Left lobe of liver (tissue), 2 donors: ENCODE measurements around the gene GOLGA6L26. TPM values are rescaled to one million over a fixed set of nuclear protein-coding genes. Genes with fewer than 3 reads are reported as not detected.
"Not testable (repeated sequence)": the region's sequence is repeated elsewhere in the genome, so short reads cannot be mapped to it uniquely, and the experiment has no call there.

Source experiments
- ATAC-seq: fragments of 200-7000 bp; cut with Tn5 transposase; one replicate; pipeline ENCODE4 v1.9.1; 2020; ENCODE audit warnings: mild to moderate bottlenecking, moderate library complexity
- DNase-seq: peaks from one replicate; pipeline ENCODE4 v3.0.0-alpha.2; 2020; ENCODE audit warnings: low spot score
- total RNA-seq: library from RNA; stranded (reverse); gene quantifications from one replicate; pipeline ENCODE4 v1.2.1, GENCODE V29; 2021
- donor health status: DM: no; HTN: no; CAD: no; lungs with moderate emphysema.
- donor health status: DM: no; HTN: yes; CAD: no.

Gene GOLGA6L26, protein sequence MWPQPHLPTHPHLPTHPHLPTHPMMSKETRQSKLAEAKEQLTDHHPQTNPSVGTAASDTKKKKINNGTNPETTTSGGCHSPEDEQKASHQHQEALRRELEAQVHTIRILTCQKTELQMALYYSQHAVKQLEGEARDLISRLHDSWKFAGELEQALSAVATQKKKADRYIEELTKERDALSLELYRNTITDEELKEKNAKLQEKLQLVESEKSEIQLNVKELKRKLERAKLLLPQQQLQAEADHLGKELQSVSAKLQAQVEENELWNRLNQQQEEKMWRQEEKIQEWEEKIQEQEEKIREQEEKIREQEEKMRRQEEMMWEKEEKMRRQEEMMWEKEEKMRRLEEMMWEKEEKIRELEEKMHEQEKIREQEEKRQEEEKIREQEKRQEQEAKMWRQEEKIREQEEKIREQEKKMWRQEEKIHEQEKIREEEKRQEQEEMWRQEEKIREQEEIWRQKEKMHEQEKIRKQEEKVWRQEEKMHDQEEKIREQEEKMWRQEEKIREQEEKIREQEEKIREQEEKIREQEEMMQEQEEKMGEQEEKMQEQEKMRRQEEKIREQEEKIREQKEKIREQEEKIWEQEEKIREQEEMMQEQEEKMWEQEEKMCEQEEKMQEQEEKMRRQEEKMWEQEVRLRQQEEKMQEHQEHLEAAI
- not detected for total RNA-seq

DNA sequence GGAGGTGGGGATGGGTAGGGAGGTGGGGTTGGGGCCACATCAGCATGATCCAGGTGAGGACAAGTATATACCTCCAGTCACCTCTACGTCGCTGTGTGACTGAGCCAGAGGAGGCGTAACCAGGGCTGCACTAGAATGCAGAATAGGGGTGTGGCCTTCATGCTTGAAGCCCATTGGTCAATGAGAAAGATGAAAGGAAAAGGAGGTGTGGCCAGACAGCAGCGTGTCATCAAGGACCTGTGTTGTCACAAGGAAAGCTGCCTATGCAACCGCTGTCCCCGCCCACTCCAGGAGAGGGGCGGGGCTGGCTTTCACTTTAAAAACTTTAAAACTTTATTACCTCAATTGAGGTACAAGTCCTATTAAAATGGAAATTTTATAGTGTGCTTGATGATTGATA lies at the start of gene GOLGA6L26:
GOLGA6L26 (minus strand) TSS at position 101 of the 400 bp plus-strand sequence; CDS start at position 40, 61 bp downstream.
- not testable (repeated sequence) for DNase-seq, ATAC-seq

DNA sequence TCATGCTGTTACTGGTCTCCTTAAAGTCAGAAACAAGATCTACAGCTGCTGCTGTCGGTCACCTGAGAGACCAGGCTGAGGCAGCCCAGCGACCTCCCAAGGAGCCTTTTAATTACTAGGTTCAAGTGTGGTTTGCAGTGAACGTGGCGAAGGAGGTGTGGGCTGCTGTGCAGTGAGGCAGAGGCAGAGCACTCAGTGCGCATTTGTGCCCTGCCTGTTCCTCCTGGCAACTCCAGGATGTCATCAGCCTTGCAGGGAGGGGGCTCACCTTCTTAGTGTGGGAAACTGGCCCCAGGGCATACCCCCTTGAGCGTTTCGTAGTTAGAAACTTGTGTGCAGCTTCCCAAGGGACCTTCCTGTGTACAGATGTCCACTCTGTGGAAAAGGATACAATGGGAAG lies 47.2 kb upstream of the GOLGA6L26 start:
- not testable (repeated sequence) for DNase-seq, ATAC-seq

DNA sequence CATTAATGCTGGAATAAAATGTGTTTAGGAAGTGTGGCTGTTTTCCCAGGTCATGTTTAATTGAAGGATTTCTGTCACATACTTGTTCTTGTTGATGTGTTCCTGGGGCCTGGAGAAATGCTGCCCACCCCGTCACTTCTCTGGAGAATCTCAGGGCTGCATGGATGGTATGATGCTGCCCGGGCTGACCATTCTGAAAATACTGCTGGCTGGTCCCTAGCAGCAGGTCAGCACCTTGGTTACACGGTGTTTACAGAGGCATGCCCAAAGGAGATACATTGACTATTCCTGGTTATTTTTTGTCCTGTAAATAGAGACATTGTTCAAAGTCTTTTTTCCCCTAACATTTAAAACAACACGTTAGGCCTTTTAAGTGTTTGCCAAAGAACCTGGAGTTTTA lies 46.7 kb upstream of the GOLGA6L26 start:
- ATAC-seq, DNase-seq: not testable (repeated sequence)

DNA sequence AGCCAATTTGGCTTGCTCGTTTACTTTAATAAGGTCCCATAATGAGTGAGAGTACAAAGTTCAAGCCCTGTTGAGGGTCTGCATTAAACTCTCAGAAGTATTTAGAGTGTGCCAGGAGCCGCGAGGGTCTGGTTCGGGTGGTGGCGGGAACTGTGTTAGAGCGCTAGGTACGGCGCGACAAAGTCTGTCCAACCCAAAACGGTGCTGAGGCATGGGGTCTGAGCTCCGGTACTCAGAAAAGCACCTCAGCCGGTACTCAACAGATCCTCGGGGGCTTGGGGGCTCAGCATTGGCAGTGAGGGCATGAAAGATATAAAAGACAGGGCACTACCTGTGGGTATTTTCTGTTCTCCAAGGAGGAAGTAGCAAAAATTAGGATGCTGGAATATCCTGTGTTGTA lies 45.0 kb upstream of the GOLGA6L26 start:
- not testable (repeated sequence) for ATAC-seq

DNA sequence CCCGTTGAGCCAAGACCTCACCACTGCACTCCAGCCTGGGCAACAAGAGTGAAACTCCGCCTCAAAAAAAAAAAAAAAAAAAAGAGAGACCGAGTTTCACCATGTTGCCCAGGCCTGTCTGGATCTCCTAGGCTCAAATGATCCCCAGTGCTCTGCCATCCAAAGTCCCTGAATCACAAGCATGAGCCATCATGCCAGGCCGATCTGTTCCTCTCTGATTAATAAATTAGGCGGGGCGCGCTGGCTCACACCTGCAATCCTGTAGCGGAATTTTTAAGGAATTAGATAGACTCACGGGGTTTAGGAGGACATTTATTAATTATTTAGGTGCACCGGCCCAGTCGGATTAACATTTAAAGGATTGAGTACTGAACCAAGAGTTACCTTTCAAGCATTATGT lies 40.2 kb upstream of the GOLGA6L26 start:
- not testable (repeated sequence) for DNase-seq, ATAC-seq

More for the DNA sequence above, 45.0 kb upstream of the GOLGA6L26 start:
- not testable (repeated sequence) for DNase-seq

DNA sequence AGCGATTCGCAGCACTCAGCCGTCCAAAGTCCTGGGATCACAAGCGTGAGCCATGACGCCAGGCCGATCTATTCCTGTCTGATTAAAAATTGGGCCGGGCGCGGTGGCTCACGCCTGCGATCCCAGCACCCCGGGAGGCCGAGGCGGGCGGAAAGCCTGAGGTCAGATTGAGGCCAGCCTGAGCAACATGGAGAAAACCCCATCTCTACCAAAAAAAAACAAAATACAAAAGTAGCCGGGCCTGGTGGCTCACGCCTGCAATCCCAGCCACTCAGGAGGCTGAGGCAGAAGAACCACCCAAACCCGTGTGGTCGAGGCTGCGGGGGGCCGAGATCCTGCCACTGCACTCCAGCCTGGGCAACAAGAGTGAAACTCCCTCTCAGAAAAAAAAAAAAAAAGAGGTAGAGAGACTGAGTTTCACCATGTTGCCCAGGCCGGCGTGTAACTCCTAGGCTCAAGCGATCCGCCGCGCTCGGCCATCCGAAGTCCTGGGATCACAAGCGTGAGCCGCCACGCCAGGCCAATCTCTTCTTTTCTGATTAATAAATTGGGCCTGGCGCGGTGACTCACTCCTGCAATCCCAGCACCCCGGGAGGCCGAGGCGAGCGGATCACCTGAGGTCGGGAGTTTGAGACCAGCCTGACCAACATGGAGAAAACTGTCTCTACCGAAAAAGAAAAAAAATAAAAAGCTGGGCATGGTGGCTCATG lies 39.0 kb upstream of the GOLGA6L26 start:
- DNase-seq, ATAC-seq: not testable (repeated sequence)

DNA sequence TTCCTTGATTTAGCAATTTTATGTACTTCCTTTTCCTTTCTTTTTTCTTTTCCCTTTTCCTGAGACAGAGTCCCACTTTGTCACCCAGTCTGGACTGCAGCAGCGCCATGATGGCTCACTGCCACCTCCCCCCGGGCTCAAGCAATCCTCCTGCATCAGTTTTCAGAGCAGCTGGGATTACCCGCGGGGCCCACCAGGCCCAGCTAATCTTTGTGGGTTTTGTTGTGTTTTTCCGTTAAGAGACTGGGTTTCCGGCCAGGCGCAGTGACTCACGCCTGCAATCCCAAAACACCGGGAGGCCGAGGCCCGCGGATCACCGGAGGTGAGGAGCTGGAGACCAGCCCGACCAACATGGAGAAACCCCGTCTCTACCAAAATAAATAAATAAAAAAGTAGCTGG lies 38.3 kb upstream of the GOLGA6L26 start:
- DNase-seq (no peak), ATAC-seq (no peak)

DNA sequence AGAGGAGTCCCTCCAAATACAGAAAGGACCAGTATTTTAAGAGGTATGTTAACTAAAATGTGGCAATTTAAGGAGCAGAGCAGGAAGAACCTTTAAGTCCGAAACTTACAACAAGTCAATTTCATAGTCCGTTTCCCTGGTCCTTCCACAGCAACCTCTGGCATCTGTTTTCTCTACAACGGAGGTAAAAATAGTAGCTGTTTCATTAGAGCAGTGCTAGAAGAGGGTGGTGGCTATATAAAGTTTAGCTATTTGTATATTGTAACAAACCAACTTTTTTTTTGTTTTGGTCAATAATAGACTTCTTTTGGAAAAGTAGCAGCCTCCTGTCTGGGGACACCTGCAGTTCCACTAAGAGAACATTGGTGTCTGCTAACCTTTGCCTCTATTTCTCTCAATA lies 37.9 kb upstream of the GOLGA6L26 start:
- ATAC-seq, DNase-seq: not testable (repeated sequence)

DNA sequence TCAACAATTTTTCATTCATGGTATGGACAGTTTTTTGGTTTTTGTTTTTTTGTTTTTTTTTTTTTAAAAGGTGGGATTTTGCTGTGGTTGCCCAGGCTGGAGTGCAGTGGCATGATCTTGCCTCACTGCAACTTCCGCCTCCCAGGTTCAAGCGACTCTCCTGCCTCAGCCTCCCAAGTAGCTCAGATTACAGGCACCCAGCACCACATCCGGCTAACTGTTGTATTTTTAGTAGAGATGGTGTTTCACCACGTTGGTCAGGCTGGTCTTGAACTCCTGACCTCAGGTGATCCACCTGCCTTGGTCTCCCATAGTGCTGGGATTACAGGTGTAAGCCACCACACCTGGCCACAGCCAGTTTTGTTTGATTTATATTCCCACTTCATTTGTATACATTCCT lies 37.1 kb upstream of the GOLGA6L26 start:
- not testable (repeated sequence) for ATAC-seq, DNase-seq

DNA sequence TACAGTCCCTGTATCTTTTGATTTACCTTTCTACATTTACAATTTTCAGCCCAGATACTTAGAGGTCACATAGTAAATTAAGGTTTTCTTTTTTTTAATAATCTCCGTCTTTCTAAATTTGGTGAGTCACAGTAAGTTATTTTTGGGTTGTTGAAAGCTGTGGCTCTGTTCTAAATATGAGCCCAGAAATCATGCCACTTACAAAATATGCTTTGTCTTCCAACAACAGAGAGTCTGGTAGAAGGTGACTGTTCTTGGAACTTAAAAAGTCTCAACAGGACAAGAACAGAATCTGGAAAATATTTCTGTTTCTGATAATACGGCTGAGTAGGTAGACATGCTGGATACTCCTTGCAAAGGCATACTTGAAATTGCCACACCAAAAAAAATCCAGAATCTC lies 36.6 kb upstream of the GOLGA6L26 start:
- DNase-seq: no peak
- no peak for ATAC-seq

DNA sequence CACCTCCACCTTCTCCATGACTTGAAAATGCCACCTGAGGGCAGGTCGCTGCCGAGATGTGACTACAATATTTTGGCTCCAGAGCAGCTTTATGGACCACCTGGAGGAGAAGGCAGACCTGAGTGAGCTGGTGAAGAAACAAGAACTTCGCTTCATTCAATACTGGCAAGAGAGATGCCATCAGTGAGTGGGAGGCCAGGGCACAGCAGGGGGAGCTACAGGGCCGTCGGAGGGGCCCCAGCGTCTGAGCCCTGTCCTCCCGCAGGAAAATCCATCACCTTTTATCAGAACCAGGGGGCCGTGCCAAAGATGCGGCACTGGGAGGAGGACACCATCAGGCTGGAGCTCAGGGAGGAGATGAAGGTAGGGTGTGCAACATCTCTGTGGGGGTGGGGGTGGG lies 30.3 kb upstream of the GOLGA6L26 start:
- ATAC-seq, DNase-seq: not testable (repeated sequence)

DNA sequence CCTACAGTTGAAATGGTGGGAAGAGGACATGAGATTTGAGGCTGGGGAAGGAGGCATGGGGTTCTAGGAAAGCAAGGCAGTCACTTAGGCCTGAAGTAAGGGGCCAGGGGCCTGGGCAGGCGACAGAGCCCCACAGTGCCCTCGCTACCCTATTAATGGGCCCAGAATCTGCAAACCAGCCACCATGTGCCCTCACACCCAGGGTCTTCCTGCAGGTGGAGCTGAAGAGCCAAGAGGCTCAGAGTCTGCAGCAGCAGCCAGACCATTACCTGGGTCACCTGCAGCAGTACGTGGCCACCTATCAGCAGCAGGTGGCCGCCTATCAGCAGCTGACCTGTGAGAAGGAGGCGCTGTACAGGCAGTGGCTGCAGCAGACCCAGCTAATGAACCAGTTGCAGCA lies 28.6 kb upstream of the GOLGA6L26 start:
- DNase-seq, ATAC-seq: not testable (repeated sequence)

DNA sequence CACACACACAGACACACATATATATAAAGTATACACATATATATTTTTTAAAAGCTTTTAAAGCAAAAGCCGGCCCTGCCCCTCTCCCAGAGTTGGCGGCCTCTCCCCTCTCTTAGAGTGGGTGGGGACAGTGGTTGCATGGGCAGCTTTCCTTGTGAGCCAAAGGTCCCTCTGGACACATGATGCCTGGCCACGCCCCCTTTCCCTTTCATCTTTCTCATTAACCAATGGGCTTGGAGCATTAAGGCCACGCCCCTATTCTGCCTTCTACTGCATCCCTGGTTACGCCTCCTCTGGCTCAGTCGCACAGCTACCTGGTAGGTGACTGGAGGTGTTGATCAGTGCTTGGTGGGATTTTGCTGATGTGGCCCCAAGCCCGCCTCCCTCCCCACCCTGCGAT lies 20.5 kb upstream of the GOLGA6L26 start, which contains the start of gene GOLGA8S:
GOLGA8S (plus strand) TSS at position 301 of the 400 bp plus-strand sequence; CDS start at position 363, 62 bp downstream.
- DNase-seq, ATAC-seq: not testable (repeated sequence)

DNA sequence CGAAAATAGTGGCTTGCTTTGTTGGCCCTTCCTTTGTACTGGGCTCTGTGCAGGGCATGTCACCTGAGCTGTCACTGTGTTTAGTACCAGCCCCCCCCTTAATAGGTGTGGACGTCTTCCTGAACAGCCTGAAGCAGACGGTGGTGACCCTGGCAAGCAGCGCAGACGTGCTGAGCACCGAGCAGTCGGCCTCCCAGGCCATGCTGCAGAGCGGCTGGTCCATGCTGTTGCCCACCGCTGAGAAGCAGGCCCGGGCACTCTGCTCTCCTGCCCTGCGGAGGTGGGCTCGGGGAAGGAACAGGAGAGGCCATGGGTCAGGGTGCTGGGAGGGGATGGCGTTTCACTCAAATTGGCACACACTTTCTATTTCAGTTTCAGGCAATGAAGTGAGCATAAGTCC lies 22.8 kb downstream of the GOLGA6L26 start:
- not testable (repeated sequence) for DNase-seq

DNA sequence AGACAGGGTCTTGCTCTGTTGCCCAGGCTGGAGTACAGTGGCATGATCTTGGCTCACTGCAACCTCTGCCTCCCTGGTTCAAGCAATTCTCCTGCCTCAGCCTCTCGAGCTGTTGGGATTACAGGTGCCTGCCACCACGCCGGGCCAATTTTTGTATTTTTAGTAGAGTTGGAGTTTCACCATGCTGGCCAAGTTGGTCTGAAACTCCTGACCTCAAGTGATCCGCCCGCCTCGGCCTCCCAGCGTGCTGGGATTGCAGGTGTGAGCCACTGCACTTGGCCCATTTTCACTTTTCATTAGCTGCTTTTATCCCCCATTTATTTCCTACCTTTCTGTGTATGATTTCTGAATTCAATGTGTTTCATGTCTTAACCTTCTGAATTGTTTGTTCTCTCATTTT lies 28.1 kb downstream of the GOLGA6L26 start:
- DNase-seq, ATAC-seq: not testable (repeated sequence)

More for the DNA sequence above, 22.8 kb downstream of the GOLGA6L26 start:
- ATAC-seq: not testable (repeated sequence)

DNA sequence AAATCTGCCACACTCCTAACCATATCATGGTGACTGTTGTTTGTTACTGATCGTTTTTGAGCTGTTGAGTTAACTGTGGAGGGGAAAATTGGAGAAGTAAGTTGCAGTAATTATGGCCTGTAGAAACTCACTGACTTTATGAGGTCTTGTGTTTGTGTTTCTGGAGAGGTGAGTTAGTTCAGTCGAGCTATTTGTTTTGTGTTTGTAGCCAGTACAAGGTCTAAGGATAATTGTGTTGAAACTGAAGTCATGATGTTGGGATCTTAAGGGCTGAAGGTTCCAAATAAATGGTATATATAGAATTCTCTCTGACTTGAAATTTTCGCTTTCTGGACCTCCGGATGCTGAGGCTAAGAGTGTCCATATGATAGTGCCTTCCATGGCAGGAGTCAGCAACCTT lies 29.2 kb downstream of the GOLGA6L26 start:
- DNase-seq, ATAC-seq: not testable (repeated sequence)

DNA sequence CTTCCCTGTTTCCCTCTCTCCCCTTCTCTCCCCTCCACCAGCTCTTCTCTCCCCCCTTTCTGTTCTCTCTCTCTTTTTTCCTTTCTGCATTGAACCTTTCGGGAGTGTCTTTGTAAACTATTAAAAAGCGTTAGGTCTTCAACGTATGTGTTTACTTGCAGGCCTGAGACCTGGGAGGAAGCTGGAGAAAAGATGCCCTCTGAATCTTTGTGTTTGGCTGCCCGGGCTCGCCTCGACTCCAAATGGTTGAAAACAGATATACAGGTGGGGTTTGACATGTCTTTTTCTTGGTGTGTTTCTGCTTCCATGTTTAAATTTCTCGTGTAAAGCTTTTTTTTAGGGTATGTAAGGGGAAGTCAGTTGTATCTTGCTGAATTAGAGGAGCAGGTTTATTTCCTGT lies 29.7 kb downstream of the GOLGA6L26 start:
- not testable (repeated sequence) for ATAC-seq, DNase-seq

DNA sequence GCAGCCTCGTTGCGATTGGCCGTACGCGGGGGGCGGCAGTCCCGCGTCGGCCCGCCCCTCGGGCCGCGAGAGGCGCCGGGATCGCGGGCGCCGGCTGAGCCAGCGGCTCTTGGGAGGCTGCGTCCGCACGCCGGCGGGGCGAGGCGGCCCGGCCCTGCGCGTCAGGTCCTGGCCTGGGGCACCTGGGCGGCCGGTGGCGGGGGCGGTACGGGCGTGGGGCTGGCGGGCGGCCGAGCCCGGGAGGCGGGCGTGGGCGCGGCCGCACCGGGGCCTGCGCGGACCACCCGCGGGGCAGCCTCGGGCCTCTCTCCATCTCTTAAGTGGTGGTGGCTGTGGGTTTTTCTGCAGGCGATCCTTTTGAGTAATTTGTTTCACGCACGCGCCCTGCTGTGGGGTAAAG lies 30.3 kb downstream of the GOLGA6L26 start:
- ATAC-seq: not testable (repeated sequence)
- DNase-seq: peak; percentile 59

DNA sequence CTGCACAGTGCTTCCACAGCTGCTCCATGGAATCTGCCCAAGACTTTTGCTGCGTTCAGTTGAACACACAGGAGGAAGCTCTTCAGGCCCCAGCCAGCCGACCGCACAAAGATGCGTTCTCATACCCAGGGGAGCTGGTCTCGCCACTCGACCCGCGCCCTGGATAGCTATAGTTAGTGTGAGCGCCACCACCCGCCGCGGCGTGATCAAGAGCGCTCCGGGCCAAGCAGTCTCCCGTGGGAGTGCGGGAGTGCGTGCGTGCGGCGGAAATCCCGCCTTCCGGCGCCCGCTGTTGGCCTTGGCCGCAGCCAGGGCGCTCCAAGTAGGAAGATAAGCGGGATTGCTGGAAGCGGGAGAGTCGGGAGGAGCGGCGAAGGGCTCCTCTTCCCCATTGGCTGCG lies 30.8 kb downstream of the GOLGA6L26 start:
- ATAC-seq: peak; percentile 77

More for the DNA sequence above, 30.8 kb downstream of the GOLGA6L26 start:
- DNase-seq: not testable (repeated sequence)
